ENCODE data around the gene GNAL.
"Not testable (repeated sequence)": the region's sequence is repeated elsewhere in the genome, so short reads cannot be mapped to it uniquely, and the experiment has no call there.

Gene GNAL

DNA sequence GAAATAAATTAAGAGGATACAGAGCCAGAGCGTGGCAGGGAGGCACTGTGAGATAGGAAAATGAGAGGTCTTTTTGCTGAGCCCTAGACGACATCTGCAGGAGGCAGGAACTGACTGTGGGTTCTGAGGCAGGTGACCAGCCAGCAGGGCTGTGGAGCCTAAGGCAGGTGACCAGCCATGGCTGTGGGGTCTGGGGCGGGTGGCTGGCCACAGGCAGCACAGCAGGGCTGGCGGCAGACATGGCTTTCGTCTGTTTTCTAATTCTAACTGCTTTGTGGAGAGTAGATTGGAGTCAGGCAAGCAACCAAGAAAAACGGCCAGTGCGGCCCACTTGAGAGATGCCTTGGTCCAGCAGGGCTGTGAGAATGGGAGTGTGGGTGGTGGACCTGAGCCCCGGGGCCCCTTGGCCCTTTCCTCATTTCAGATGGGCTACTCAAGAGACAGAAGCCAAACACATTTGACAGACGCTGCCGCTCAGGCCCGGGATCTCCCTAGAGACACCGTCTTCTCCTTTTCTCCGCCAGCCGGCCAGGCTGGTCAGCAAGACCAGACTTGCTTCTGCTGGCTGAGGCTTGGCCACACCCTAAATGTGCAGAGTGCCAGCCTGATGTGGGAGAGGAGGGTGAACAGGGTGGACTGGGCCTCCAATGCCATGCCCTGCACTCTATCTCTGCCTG lies 19.7 kb upstream of the GNAL start:
- DNase-seq (ENCODE audit: low read depth, low spot score), result no peak

DNA sequence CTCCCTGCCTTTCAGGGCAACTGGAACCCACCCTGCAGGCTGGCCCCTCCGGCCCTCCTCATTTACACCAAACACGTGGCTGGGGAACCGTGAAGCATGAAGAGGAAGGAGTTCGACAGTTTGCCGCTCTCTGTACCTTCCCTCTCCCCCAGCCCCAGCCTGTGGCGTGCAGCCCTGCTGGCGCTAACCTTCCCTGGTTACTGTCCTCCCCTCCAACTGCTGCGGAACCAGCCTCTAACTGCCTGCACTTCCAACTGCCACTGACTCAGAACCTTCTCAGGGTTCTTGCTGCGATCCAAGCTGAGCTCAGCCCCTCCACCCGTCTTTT lies 19.2 kb upstream of the GNAL start:
- no peak for DNase-seq (ENCODE audit: low read depth, low spot score)

DNA sequence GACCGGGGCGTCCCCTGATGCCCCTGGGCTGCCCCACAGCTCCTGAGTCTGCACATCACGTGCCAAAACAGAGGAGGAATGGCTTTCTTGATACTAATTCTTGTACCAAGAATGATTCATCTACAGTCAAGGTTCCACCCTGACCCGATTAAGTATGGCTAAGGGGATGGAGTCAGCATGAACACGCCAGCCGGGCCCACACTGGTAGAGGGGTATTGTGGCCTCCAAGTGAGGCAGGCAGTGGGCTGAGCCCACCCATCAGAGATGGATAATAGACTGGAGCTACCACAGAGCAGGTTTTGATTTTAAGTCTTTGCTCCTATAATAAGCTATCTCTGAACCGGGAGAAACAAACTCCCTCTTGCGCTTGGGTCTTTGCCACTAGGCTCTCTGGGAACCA lies 17.9 kb upstream of the GNAL start:
- no peak for DNase-seq (ENCODE audit: low read depth, low spot score)

- DNase-seq (ENCODE audit: low read depth, low spot score), result no peak
Observed at GRCh38 chr18:11672198-11672597, 16.9 kb upstream of the GNAL start.

- no peak for DNase-seq (ENCODE audit: low read depth, low spot score)
Observed at GRCh38 chr18:11672846-11673454, 16.1 kb upstream of the GNAL start.

GRCh38 chr18:11673560-11673959 lies 15.5 kb upstream of the GNAL start:
- no peak for DNase-seq (ENCODE audit: low read depth, low spot score)

DNA sequence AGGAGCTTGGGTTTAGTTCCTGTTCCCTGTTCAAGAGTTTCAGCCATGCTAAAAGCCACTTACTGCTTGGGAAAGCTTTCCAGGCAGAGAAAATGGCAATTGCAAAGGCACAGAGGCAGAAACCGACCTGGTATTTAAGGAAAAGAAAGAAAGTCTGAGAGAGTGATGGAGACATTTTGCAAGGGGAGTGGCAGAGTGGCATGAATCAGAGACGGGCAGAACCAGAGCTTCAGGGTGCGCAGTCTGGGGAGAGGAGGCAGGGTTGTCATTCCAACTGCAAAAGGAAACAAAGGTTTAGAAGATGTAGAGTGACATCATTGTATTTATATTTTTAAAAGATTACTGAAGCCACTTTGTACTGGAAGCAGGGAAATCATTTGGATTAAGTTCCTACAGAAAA lies 14.9 kb upstream of the GNAL start:
- DNase-seq (ENCODE audit: low read depth, low spot score), result no peak

DNA sequence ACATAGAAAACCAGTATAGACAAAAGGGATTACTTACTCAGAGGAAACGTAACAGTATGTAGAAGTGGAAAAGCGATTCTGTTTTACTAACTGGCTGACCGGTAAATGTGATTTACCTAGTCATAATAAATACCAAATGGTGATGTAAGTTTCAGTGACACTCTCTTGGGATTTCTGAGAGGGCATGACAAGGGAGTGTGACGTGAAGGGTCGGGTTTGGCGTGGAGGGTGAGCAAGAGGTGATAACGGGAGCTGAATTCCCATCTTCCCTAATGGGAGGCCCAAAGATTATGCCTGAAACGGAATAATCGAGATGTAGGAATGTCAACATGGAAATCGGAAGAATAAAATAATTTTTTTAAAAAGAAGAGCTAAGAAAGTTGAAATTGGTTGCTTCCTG lies 12.7 kb upstream of the GNAL start:
- no peak for DNase-seq (ENCODE audit: low read depth, low spot score)

DNA sequence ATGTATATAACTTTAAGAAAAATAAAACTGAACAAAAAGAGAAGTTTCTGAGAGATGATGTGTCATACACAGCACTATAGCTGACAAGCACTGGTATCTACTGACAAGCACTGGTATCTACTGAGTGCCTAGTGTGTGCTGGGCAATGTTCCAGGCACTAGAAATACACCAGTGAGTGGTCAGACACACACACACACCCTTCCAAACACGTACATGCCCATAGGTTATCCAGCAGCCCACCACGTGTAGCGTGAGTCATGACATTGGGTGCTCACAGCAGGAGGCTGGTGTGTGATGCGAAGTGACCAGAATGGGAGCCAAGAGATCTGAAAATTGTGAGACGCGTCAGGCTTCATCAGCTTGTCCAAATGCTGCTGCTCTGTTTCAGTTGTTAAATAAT lies 12.2 kb upstream of the GNAL start:
- DNase-seq (ENCODE audit: low read depth, low spot score), result no peak

DNA sequence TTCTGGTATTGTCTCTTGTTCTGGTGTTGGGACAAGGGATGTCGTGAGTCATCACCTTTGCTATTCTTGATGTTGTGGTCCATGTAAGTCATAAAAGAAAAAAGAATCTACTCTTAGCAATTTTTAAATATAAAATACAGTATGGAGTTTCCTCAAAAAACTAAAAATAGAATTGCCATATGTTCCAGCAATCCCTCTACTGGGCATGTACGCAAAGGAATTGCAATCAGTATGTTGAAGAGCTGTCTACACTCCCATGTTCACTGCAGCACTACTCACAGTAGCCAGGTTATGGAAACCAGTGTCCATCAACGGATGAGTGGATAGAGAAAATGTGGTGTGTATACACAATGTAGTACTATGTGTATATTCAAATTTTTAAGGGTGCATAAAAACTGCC lies 10.9 kb upstream of the GNAL start:
- DNase-seq (ENCODE audit: low read depth, low spot score), result no peak

DNA sequence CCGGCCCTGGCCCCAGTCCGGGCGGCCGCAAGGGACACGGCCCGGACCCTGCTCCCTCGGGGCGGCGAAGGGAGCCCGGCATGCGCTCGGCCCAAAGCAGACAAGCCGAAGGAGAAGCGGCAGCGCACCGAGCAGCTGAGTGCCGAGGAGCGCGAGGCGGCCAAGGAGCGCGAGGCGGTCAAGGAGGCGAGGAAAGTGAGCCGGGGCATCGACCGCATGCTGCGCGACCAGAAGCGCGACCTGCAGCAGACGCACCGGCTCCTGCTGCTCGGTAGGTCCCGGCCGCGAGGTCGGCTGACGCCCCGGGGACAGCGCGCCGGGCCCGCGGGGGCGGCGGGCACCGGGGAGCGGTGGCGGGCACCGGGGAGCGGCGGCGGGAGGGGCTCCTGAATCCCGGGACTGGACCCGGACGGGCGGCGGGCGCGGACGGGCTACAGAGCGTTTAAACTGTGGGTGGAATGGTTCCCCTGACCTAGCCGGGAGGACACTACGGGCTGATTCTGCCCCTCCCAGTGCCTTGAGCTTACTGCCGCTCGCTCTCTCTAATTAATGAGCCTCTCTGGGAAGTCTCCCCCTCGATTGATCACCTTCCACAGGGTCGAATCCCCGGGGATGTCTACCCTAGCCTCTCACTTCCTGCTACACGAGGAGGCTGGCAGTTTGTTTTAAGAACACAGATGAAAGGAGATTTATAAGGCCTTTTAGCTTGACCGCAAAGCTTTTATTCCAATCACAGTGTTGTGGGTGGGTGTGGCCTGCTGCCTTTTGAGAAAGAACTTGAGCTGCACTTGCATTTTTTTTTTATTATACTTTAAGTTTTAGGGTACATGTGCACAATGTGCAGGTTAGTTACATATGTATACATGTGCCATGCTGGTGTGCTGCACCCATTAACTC lies 853 bp downstream of the GNAL start:
- no peak for DNase-seq (ENCODE audit: low read depth, low spot score)

DNA sequence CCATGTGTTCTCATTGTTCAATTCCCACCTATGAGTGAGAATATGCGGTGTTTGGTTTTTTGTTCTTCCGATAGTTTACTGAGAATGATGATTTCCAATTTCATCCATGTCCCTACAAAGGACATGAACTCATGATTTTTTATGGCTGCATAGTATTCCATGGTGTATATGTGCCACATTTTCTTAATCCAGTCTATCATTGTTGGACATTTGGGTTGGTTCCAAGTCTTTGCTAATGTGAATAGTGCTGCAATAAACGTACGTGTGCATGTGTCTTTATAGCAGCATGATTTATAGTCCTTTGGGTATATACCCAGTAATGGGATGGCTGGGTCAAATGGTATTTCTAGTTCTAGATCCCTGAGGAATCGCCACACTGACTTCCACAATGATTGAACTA lies 1.6 kb downstream of the GNAL start:
- not testable (repeated sequence) for DNase-seq (ENCODE audit: low read depth, low spot score)

DNA sequence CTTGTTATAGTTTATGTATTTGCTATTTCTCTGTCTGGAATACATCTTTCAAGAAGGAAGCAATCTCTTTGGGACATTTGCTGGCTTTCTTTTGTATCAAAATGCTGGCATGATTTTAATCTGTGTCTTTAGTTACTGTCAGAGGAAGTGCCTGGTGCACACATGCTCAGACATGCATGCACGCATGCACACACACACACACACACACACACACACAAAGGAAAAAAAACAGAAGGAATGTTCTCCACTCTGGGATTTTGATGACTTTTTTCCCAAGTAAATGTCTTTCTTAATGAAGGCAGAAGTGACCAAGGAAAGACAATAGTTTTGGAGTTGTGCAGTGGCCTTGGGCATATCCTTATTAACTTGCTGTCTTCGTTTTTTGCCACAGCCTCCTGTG lies 6.7 kb downstream of the GNAL start:
- DNase-seq (ENCODE audit: low read depth, low spot score), result no peak

DNA sequence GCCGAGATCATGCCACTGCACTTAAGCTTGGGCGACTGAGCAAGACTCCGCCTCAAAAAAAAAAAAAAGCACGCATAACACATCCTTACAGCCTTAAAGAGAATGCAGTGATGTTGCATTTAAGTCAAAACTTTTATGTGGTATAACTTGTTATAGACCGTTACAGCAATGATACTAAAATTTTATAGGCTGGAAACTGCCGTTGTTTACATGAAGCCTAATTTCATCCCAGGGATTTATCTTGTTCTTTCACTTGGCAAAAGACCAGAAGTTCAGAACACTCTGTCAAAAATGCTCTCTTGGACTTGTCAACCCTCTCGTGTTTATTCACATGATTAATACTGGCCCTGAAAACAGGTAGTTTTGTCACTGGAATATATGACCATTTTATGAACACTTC lies 7.4 kb downstream of the GNAL start:
- DNase-seq (ENCODE audit: low read depth, low spot score), result no peak

- DNase-seq (ENCODE audit: low read depth, low spot score), result no peak
Observed at GRCh38 chr18:11700876-11701275, 11.8 kb downstream of the GNAL start.

- DNase-seq (ENCODE audit: low read depth, low spot score), result no peak
Observed at GRCh38 chr18:11710578-11710977, 21.5 kb downstream of the GNAL start.

GRCh38 chr18:11713756-11714155 lies 24.7 kb downstream of the GNAL start:
- DNase-seq (ENCODE audit: low read depth, low spot score), result no peak

GRCh38 chr18:11714244-11714918 lies 25.3 kb downstream of the GNAL start:
- no peak for DNase-seq (ENCODE audit: low read depth, low spot score)

- DNase-seq (ENCODE audit: low read depth, low spot score), result not testable (repeated sequence)
Observed at GRCh38 chr18:11716767-11717315, 27.8 kb downstream of the GNAL start.

DNA sequence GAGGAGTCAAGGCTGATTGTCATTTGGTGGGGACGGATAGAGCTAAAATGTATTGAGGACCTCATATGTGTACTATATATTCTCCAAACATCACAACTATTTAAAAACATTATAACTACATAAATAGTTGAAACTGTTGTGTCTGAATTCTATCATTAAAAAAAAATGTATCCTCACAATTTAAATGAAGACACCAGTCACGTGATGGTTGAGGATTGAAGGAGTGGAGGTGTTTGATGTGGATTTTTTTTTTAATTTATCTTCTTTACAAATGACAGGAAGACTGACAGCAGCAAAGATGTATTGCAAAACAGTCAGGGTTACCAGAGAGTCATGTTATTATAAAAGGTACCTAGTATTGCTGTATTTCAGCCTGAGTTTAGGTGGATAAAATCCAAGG lies 30.0 kb downstream of the GNAL start:
- no peak for DNase-seq (ENCODE audit: low read depth, low spot score)

DNA sequence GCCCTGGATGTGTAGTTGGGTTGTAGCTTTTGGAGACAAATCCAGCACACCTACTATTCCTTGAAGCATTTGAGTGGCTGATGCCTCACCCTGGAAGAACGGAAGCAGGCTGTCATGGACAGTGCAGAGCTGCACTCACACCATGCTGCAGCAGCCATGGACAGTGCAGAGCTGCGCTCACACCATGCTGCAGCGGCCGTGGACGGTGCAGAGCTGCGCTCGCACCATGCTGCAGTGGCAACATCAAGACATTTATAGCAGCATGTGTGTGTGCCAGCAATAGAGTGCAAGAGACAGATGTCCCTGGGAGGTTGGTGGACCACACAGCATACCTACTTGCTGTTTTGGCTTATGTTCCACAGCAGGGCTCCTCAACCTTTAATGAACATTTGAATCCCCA lies 30.6 kb downstream of the GNAL start:
- no peak for DNase-seq (ENCODE audit: low read depth, low spot score)

DNA sequence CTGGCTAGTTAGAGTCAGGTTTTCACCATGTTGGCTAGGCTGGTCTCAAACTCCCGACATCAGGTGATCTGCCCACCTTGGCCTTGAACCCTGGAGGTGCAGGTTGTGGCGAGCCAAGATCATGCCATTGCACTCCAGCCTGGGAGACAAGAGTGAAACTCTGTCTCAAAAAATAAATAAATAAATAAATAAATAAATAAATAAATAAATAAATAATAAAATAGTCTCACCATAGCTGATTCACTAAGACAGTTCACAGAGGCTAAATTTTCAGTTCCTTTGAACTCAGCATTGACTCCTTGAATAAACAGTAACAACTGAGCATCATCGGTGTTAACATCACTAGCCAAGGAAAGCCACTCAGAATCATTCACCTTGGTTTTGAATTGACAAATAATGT lies 32.7 kb downstream of the GNAL start:
- no peak for DNase-seq (ENCODE audit: low read depth, low spot score)

Measured in brain pericyte (primary cell).